ENCODE data around the gene NBL1.

The NBL1 gene, protein sequence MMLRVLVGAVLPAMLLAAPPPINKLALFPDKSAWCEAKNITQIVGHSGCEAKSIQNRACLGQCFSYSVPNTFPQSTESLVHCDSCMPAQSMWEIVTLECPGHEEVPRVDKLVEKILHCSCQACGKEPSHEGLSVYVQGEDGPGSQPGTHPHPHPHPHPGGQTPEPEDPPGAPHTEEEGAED

GRCh38 chr1:19643602-19644394 lies at the start of gene NBL1:
NBL1 (plus strand) TSS chr1:19644311; CDS start chr1:19655031, 10,720 bp downstream.
- DNase-seq (ENCODE audit: low spot score), result peak; percentile 38

DNA sequence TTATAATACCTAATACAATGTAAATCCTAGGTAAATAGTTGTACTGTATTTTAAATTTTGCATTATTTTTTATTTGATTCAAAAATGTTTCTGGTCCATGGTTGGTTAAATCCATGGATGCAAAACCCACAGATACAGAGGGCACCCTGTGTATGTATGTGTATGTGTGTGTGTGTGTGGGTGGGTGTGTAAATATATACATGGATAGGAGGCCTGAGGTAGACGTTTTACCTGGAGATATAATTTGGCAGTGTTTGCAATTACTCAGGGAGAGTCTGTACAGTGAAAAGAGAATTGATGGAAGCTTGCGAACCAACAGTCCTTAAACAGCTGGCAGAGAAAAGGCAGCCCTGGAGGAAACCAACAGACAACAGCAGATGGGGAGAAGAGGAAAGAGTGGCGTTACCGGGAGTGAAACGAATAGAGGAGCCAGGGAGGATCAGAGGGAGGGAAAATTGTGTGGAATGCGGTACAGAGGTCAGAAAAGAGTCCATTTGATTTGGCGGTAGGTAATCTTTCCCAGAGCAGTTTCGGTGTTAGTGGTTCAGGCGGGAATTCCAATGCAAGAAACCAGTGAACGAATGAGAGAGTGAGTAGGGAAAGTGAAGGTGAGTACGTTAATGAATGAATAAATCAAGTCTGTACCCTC lies 47.9 kb upstream of the NBL1 start:
- no peak for DNase-seq (ENCODE audit: low spot score)

DNA sequence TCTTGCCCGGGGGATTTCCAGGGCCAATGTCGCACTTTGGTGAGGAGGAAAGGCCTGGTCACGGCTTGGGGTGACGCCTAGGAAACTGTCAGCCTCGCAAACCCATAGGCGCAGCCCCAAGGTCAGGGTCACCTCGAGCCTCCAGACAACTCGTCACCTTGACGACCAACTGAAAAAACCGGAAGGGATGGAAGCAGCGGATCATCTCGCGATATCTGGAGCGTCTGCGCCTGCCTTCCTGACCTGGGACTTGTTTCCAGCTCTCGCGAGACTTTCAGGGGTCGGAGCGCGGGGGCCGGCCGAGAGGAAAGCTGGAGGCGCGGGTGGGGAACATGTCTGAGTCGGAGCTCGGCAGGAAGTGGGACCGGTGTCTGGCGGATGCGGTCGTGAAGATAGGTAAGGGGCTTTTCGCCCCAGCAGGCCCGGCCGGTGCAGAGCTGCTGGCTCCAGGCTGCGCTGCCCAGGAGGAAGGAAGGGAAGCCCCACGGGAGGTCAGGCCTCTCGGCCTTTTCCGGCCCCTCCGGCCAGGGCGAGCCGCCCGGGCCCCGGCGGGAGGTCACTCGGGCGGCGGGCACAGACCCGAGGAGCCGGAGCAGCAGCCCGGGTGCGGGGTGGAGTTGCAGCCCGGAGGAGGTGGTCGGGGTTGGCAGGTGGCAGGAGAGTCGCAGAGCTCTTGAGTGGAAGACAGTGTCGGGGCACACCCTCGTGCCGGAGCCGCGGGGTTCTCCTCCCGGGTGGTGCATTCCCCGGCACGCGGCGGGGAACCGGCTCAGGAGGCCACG lies 47.2 kb upstream of the NBL1 start:
- peak; percentile 95 for DNase-seq (ENCODE audit: low spot score)

DNA sequence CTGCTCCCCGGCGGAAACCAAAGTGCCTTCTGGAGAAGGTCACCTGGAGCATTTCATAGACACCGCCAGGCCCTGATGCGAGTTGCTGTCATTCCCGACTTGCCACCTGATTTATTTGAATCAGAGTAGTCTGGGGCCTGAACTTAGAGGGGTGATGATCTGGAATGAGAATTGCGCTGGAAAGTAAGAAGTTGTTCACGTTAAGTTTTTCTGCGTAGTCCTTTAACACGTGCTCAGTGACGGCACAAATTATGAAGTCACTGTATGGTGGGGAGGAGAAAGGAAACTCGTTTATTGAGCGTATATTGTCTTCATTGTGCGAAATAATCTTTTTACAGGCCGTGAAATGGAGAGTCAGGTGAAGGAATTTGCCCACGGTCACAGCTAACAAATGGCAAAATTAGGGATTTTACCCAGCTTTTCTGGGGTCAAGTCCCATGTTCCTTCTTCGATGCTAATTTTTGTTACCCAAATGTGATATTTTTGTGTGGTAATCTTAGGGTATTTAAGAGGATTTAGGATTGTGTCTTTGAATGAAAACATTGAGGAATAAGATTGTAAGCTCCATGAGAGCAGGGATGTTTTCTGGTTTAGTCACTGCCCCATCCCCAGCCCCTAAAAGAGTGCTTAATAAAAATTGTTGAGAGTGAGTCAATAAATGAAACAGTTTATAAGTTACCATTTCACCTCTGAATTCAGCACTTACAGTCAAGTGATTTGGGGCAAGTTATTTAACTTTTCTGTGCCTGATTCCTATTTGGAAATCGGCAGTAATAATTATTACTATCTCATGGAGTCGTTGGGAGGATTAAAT lies 46.4 kb upstream of the NBL1 start:
- DNase-seq (ENCODE audit: low spot score), result peak; percentile 7

GRCh38 chr1:19599810-19600209 lies 44.3 kb upstream of the NBL1 start:
- no peak for DNase-seq (ENCODE audit: low spot score)

DNA sequence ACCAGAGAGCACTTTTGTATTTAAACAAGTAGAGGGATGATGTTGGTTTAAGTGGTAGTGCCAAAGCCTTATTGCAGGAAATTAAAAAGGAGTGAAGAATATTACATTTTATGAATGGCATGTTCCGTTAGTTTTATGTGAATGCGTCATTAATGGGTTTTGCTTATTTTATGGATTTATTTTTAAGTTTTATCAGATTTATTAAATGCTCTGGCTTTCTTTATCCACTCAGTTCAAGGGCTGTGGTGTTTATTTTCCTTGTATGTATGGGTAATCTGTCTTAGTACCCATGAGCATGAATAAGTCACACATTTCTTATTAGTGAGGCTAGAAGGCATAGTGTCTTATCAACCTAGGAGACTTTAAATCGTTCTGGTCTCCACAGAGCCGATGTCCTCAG lies 41.6 kb upstream of the NBL1 start:
- no peak for DNase-seq (ENCODE audit: low spot score)

GRCh38 chr1:19605967-19606366 lies 38.1 kb upstream of the NBL1 start:
- no peak for DNase-seq (ENCODE audit: low spot score)

- no peak for DNase-seq (ENCODE audit: low spot score)
Measured at GRCh38 chr1:19606817-19607642, 37.1 kb upstream of the NBL1 start.

DNA sequence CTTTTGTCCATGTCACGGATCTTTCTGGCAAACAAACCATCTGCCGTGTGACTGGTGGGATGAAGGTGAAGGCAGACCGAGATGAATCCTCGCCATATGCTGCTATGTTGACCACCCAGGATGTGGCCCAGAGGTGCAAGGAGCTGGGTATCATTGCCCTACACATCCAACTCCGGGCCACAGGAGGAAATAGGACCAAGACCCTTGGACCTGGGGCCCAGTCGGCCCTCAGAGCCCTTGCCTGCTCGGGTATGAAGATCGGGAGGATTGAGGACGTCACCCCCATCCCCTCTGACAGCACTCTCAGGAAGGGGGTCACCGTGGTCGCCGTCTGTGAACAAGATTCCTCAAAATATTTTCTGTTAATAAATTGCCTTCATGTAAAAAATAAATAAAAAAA lies 35.9 kb upstream of the NBL1 start:
- DNase-seq (ENCODE audit: low spot score), result no peak

DNA sequence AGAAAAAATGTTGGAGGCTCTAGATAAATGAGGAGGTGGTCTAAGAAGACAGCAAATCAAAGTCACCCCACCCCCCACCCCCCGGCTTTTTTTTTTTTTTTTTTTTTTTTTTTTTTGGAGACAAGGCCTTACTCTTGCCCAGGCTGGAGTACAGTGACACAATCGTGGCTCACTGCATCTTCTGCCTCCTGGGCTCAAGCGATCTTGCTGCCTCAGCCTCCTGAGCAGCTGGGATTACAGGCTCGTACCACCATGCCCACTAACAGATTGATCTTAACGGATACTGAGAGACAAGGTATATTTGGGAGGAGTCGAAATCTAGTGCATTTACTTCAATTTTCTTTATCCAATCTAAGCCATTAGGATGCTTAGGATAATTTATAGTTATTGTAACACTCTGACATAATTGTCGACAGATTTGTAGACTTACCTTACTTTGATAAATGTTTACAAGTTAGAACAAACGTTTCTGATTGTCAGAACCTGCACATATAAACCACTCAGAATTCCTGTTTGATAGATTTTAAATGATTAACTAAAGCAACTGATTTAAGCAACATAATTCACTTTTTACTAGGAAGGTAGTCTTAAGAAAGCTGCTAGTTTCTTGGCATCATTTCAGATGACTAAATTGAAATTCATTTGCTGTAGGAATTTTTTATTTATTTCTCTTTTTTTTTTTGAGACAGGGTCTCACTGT lies 33.7 kb upstream of the NBL1 start:
- DNase-seq (ENCODE audit: low spot score), result no peak

- no peak for DNase-seq (ENCODE audit: low spot score)
Measured at GRCh38 chr1:19612530-19612929, 31.6 kb upstream of the NBL1 start.

- DNase-seq (ENCODE audit: low spot score), result no peak
Measured at GRCh38 chr1:19613171-19613703, 30.9 kb upstream of the NBL1 start.

- DNase-seq (ENCODE audit: low spot score), result no peak
Measured at GRCh38 chr1:19615438-19615837, 28.7 kb upstream of the NBL1 start.

- DNase-seq (ENCODE audit: low spot score), result no peak
Measured at GRCh38 chr1:19616489-19616888, 27.6 kb upstream of the NBL1 start.

- DNase-seq (ENCODE audit: low spot score), result no peak
Measured at GRCh38 chr1:19617376-19617775, 26.7 kb upstream of the NBL1 start.

DNA sequence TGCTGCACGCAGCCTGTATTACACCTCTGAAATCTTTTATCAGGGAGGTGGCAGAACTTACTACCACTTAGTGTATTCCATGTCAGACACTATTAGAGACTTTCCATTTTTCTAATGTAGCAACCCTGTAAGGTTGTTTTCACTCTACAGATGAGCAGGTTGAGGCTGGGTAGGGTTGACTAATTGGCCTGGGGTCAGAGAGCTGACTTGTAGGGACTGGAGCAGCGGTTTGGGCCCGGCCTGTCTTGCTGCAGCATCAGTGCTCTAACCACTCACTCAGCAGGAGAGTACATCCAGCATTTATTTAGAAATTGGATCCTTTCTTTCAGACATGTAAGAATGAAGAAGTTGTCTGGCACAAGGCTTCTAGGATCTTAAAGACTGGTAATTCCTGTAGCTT lies 25.7 kb upstream of the NBL1 start:
- no peak for DNase-seq (ENCODE audit: low spot score)

DNA sequence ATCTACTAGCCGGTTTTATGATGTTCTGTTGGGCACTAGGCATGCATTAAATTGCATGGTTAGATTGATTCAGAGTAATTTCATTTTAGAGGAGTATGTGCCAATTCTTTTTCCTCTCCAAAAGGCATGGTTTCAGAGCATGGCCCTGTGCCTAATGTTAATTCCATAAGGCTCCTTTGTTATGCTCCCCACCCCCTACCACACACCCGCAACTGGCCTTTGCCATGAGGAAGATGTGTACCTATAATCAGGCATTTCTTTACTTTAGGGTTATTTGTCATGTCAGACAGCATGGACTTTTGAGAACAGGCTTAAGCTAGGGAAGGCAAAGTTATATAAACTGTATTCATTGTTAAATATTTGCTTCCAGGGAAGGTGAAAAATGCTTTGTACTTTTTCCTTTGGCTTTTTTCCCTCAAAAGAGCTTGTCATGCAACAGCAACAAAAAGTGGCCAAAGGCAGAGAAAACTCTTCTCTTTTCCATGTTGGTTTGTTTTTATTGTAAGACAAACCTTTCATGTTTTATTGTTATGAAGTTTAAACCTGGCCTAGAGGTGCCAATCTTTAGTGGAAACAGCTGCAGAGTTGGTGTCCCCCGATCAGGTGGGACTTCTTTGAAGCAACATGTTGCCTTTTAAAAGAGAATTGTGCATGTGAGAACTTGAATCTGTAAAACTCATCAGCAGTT lies 24.3 kb upstream of the NBL1 start:
- DNase-seq (ENCODE audit: low spot score), result no peak

DNA sequence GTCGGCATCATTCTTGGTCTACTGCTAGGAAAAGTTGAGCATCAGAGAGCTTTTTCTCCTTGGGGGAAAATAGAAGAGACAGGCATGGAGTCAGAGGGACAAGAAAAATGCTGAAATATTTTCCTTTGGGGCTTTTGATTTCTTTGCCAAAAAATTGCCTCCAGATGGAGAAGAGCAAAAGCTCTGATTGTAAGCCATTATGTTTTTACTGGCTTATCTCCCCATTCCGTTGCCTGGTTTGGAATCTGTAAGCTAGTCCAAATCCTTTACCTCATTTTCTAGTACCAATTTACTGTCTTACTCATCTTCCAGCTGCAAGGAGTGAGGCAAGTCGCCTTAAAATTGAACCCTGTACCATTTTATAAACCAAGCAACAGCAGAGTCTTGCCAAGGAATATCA lies 23.3 kb upstream of the NBL1 start:
- DNase-seq (ENCODE audit: low spot score), result no peak

- DNase-seq (ENCODE audit: low spot score), result no peak
Measured at GRCh38 chr1:19621274-19621950, 22.7 kb upstream of the NBL1 start.
